Ishikawa (cell line): ENCODE results near the gene FBXW8.

ENCODE experiments used
- CREB1 ChIP-seq: IDR thresholded peaks from 2 replicates; pipeline ENCODE4 v1.6.1; 2012; ENCODE audit warnings: low read depth
- EP300 ChIP-seq: IDR thresholded peaks from 2 replicates; pipeline ENCODE4 v1.6.1; 2012; ENCODE audit warnings: borderline replicate concordance
- FOXM1 ChIP-seq: IDR thresholded peaks from 2 replicates; pipeline ENCODE4 v1.6.1; 2012; ENCODE audit warnings: low read depth, borderline replicate concordance
- REST ChIP-seq: IDR thresholded peaks from 2 replicates; pipeline ENCODE4 v1.6.1; 2012; ENCODE audit warnings: low read depth, mild to moderate bottlenecking
- YY1 ChIP-seq: IDR thresholded peaks from 2 replicates; pipeline ENCODE4 v1.6.1; 2012; ENCODE audit warnings: low read depth

GRCh38 chr12:116962197-116962596 lies 51.4 kb downstream of the FBXW8 start:
- TF ChIP-seq REST, result no peak
- TF ChIP-seq YY1, result no peak
- no peak for TF ChIP-seq FOXM1
- no peak for TF ChIP-seq CREB1
- no peak for TF ChIP-seq EP300
